ENCODE measurements around the gene EARS2.

GRCh38 chr16:23484510-23485256, 72.5 kb downstream of the EARS2 start:
- TF ChIP-seq MAX (IDR thresholded peaks at IDR 0.05; ENCODE audit: low read depth, low read length) (no peak), POLR2A (IDR thresholded peaks at IDR 0.05; ENCODE audit: extremely low read depth, insufficient read length) (no peak)
